Activated CD4-positive, alpha-beta T cell treated with anti-CD3 and anti-CD28 coated beads, Interleukin-2, amount 10 ng/mL, durations not matched to agents 7 days and 5 days (primary cell): Measurements from ENCODE around the gene ZNF701. TPM values are rescaled to one million over a fixed set of nuclear protein-coding genes. Genes with fewer than 3 reads are reported as not detected.
"Not testable (repeated sequence)": the region's sequence is repeated elsewhere in the genome, so short reads cannot be mapped to it uniquely, and the experiment has no call there.

ENCODE experiments used
- CTCF ChIA-PET: fragments of 350-600 bp; sonication (Branson Sonifier 250); formaldehyde crosslinking; loops from one replicate; lab custom pipeline; 2021; ENCODE audit warnings: antibody characterized with exemption; lab: Charles Lee
- POLR2A ChIA-PET: fragments of 350-600 bp; sonication (Branson Sonifier 250); formaldehyde crosslinking; loops from one replicate; lab custom pipeline; 2021; ENCODE audit warnings: antibody characterized with exemption; lab: Charles Lee
- DNase-seq: peaks from one replicate; pipeline ENCODE4 v3.0.0-alpha.2; 2020
- H3K27ac Mint-ChIP-seq: one replicate; pipeline ENCODE4 v1.8.0; 2021; ENCODE audit warnings: mild to moderate bottlenecking, moderate library complexity, mixed read lengths
- H3K27me3 Mint-ChIP-seq: one replicate; pipeline ENCODE4 v1.8.0; 2021; ENCODE audit warnings: mixed read lengths
- H3K36me3 Mint-ChIP-seq: one replicate; pipeline ENCODE4 v1.8.0; 2021; ENCODE audit warnings: low read depth, mixed read lengths
- H3K4me1 Mint-ChIP-seq: one replicate; pipeline ENCODE4 v1.8.0; 2021; ENCODE audit warnings: mixed read lengths
- H3K4me3 Mint-ChIP-seq: one replicate; pipeline ENCODE4 v1.8.0; 2021; ENCODE audit warnings: mild to moderate bottlenecking, moderate library complexity, mixed read lengths
- H3K9me3 Mint-ChIP-seq: one replicate; pipeline ENCODE4 v1.8.0; 2021; ENCODE audit warnings: mixed read lengths
- total RNA-seq, 2 experiments: library from RNA; stranded (reverse); gene quantifications; one replicate each; pipeline ENCODE4 v1.2.3, GENCODE V29; 2021

ZNF701 gene
- total RNA-seq, 2 experiments from 2014 or later = 30.5 to 33.4 TPM

- H3K4me3 Mint-ChIP-seq = no peak overlapping the region
- ChIA-PET POLR2A (no interaction called here), CTCF (interaction anchor here (0.7 kb wide), 1 partner anchor 129 kb away, joined by 3 read pairs; no protein-coding TSS in a partner anchor)
- H3K27me3 Mint-ChIP-seq = no peaks in the 10 kb centered on the region
- H3K9me3 Mint-ChIP-seq = peaks cover 43% of the 10 kb centered on the region
- H3K36me3 Mint-ChIP-seq = peaks cover 85% of the 10 kb centered on the region
- no peak for DNase-seq
- H3K27ac Mint-ChIP-seq = no peak overlapping the region
- peaks cover 37% of the 10 kb centered on the region for H3K4me1 Mint-ChIP-seq
These were observed 28.5 kb upstream of the ZNF701 start for GRCh38 chr19:52541608-52542007.

- Mint-ChIP-seq H3K27ac (peak overlapping the region; percentile 58), H3K4me1 (peaks cover 28% of the 10 kb centered on the region), H3K36me3 (peaks cover 88% of the 10 kb centered on the region), H3K9me3 (peaks cover 46% of the 10 kb centered on the region)
- POLR2A ChIA-PET, DNase-seq, H3K27me3 Mint-ChIP-seq, H3K4me3 Mint-ChIP-seq: not testable (repeated sequence)
- CTCF ChIA-PET = interaction anchor here (0.7 kb wide), 1 partner anchor 918 kb away, joined by 3 read pairs; no protein-coding TSS in a partner anchor
These were observed 27.5 kb upstream of the ZNF701 start for GRCh38 chr19:52542541-52542940.

GRCh38 chr19:52542984-52543664, 27.0 kb upstream of the ZNF701 start:
- POLR2A ChIA-PET = no interaction called here
- H3K4me3 Mint-ChIP-seq = no peak overlapping the region
- peaks cover 94% of the 10 kb centered on the region for H3K36me3 Mint-ChIP-seq
- CTCF ChIA-PET = no interaction called here
- H3K27ac Mint-ChIP-seq = peak overlapping the region; percentile 58
- H3K27me3 Mint-ChIP-seq = no peaks in the 10 kb centered on the region
- DNase-seq = peak; percentile 36
- H3K4me1 Mint-ChIP-seq = peaks cover 26% of the 10 kb centered on the region
- H3K9me3 Mint-ChIP-seq = peaks cover 47% of the 10 kb centered on the region

- Mint-ChIP-seq H3K27ac (no peak overlapping the region), H3K4me1 (no peaks in the 10 kb centered on the region), H3K9me3 (peaks cover 62% of the 10 kb centered on the region), H3K27me3 (no peaks in the 10 kb centered on the region), H3K4me3 (no peak overlapping the region), H3K36me3 (peaks cover 83% of the 10 kb centered on the region)
- POLR2A ChIA-PET = no interaction called here
- DNase-seq = no peak
- CTCF ChIA-PET = no interaction called here
These were observed 15.7 kb upstream of the ZNF701 start for GRCh38 chr19:52554216-52554971.

GRCh38 chr19:52557231-52557995, 12.7 kb upstream of the ZNF701 start:
- H3K4me3 Mint-ChIP-seq = no peak overlapping the region
- no peak for DNase-seq
- no peak overlapping the region for H3K27ac Mint-ChIP-seq
- ChIA-PET CTCF (interaction anchor here (0.6 to 0.8 kb wide), 3 partner anchors 9 to 421 kb away, joined by 3 to 4 read pairs (median 3); no protein-coding TSS in a partner anchor), POLR2A (no interaction called here)
- H3K27me3 Mint-ChIP-seq = no peaks in the 10 kb centered on the region
- H3K4me1 Mint-ChIP-seq = no peaks in the 10 kb centered on the region
- H3K36me3 Mint-ChIP-seq = peaks cover 83% of the 10 kb centered on the region
- H3K9me3 Mint-ChIP-seq = peaks cover 65% of the 10 kb centered on the region

GRCh38 chr19:52558732-52559445, 11.2 kb upstream of the ZNF701 start:
- POLR2A ChIA-PET, H3K27me3 Mint-ChIP-seq, H3K4me3 Mint-ChIP-seq, H3K4me1 Mint-ChIP-seq, DNase-seq: not testable (repeated sequence)
- peaks cover 61% of the 10 kb centered on the region for H3K9me3 Mint-ChIP-seq
- peak overlapping the region; percentile 27 for H3K27ac Mint-ChIP-seq
- H3K36me3 Mint-ChIP-seq = peaks cover 83% of the 10 kb centered on the region
- CTCF ChIA-PET = interaction anchor here (0.6 kb wide), 1 partner anchor 327 kb away, joined by 3 read pairs; no protein-coding TSS in a partner anchor

GRCh38 chr19:52561611-52562010, 8.5 kb upstream of the ZNF701 start:
- H3K4me1 Mint-ChIP-seq, DNase-seq, CTCF ChIA-PET, H3K27ac Mint-ChIP-seq, H3K27me3 Mint-ChIP-seq, POLR2A ChIA-PET, H3K4me3 Mint-ChIP-seq: not testable (repeated sequence)
- Mint-ChIP-seq H3K9me3 (peaks cover 60% of the 10 kb centered on the region), H3K36me3 (peaks cover 79% of the 10 kb centered on the region)

- no peak overlapping the region for H3K27ac Mint-ChIP-seq
- no peak overlapping the region for H3K4me3 Mint-ChIP-seq
- no peaks in the 10 kb centered on the region for H3K27me3 Mint-ChIP-seq
- H3K9me3 Mint-ChIP-seq = peaks cover 51% of the 10 kb centered on the region
- peaks cover 72% of the 10 kb centered on the region for H3K36me3 Mint-ChIP-seq
- H3K4me1 Mint-ChIP-seq = peaks cover 18% of the 10 kb centered on the region
- ChIA-PET CTCF (interaction anchor here (0.6 to 0.9 kb wide), 2 partner anchors 9 to 99 kb away, joined by 3 read pairs; no protein-coding TSS in a partner anchor), POLR2A (no interaction called here)
- no peak for DNase-seq
These were observed 4.0 kb upstream of the ZNF701 start for GRCh38 chr19:52566121-52566520.

- H3K27ac Mint-ChIP-seq = no peak overlapping the region
- H3K4me1 Mint-ChIP-seq = peaks cover 21% of the 10 kb centered on the region
- H3K27me3 Mint-ChIP-seq = no peaks in the 10 kb centered on the region
- POLR2A ChIA-PET = no interaction called here
- no peak for DNase-seq
- H3K36me3 Mint-ChIP-seq = peaks cover 71% of the 10 kb centered on the region
- CTCF ChIA-PET = interaction anchor here (0.9 kb wide), 1 partner anchor 9 kb away, joined by 3 read pairs; no protein-coding TSS in a partner anchor
- H3K9me3 Mint-ChIP-seq = peaks cover 51% of the 10 kb centered on the region
- no peak overlapping the region for H3K4me3 Mint-ChIP-seq
These were observed 3.5 kb upstream of the ZNF701 start for GRCh38 chr19:52566588-52566987.

- Mint-ChIP-seq H3K9me3 (peaks cover 57% of the 10 kb centered on the region), H3K36me3 (peaks cover 71% of the 10 kb centered on the region), H3K27ac (no peak overlapping the region), H3K4me3 (no peak overlapping the region), H3K4me1 (peaks cover 31% of the 10 kb centered on the region), H3K27me3 (no peaks in the 10 kb centered on the region)
- ChIA-PET CTCF (no interaction called here), POLR2A (no interaction called here)
- no peak for DNase-seq
These were observed 2.2 kb upstream of the ZNF701 start for GRCh38 chr19:52567921-52568320.

GRCh38 chr19:52569638-52569999, 468 bp upstream of the ZNF701 start:
- H3K36me3 Mint-ChIP-seq = peaks cover 74% of the 10 kb centered on the region
- CTCF ChIA-PET, H3K27me3 Mint-ChIP-seq, POLR2A ChIA-PET, DNase-seq: not testable (repeated sequence)
- peaks cover 54% of the 10 kb centered on the region for H3K9me3 Mint-ChIP-seq
- peak overlapping the region; percentile 94 for H3K27ac Mint-ChIP-seq
- peaks cover 32% of the 10 kb centered on the region for H3K4me1 Mint-ChIP-seq
- peak overlapping the region; percentile 85 for H3K4me3 Mint-ChIP-seq

- H3K9me3 Mint-ChIP-seq = peaks cover 44% of the 10 kb centered on the region
- POLR2A ChIA-PET = no interaction called here
- H3K4me1 Mint-ChIP-seq = no peaks in the 10 kb centered on the region
- DNase-seq = no peak
- CTCF ChIA-PET = no interaction called here
- peaks cover 86% of the 10 kb centered on the region for H3K36me3 Mint-ChIP-seq
- H3K27me3 Mint-ChIP-seq = no peaks in the 10 kb centered on the region
- no peak overlapping the region for H3K27ac Mint-ChIP-seq
- H3K4me3 Mint-ChIP-seq = no peak overlapping the region
These were observed 14.8 kb downstream of the ZNF701 start for GRCh38 chr19:52584736-52585440.
